OCI-LY3 (cell line): ENCODE results near the gene OR8G5.

Source experiments
- H2AFZ ChIP-seq: fragments of 200-600, 300-600 bp; shearing (Covaris generic); 2 replicates; pipeline ENCODE4 v1.6.0; 2014; ENCODE audit warnings: antibody characterized with exemption, low read depth, low read length
- H3K27ac ChIP-seq: fragments of 200-600, 300-600 bp; sonication (generic); 2 replicates; pipeline ENCODE4 v1.5.1; 2014; ENCODE audit warnings: mild to moderate bottlenecking, low read length, moderate library complexity, mixed read lengths
- H3K27me3 ChIP-seq: fragments of 200-600, 300-600 bp; sonication (generic); 2 replicates; pipeline ENCODE4 v1.6.1; 2014; ENCODE audit warnings: low read depth, low read length, mixed read lengths
- H3K36me3 ChIP-seq: fragments of 200-600, 300-600 bp; sonication (generic); replicated peaks from 2 replicates; pipeline ENCODE3; 2014; ENCODE audit warnings: low read depth, low read length, mixed read lengths
- H3K4me1 ChIP-seq: fragments of 300-600, 200-600 bp; sonication (generic); 2 replicates; pipeline ENCODE4 v1.6.1; 2014; ENCODE audit warnings: low read length, mixed read lengths
- H3K4me2 ChIP-seq: fragments of 200-600, 300-600 bp; sonication (generic); 2 replicates; pipeline ENCODE4 v1.6.1; 2014; ENCODE audit warnings: low read length, mixed read lengths
- H3K4me3 ChIP-seq: fragments of 300-600, 200-600 bp; sonication (generic); 2 replicates; pipeline ENCODE4 v1.5.1; 2014; ENCODE audit warnings: antibody characterized with exemption, mild to moderate bottlenecking, low read length, moderate library complexity
- H3K79me2 ChIP-seq: fragments of 300-600, 200-600 bp; shearing (Covaris generic); 2 replicates; pipeline ENCODE4 v1.6.1; 2014; ENCODE audit warnings: mild to moderate bottlenecking, low read length, mixed read lengths
- H3K9ac ChIP-seq: fragments of 300-600, 200-600 bp; shearing (Covaris generic); 2 replicates; pipeline ENCODE4 v1.6.0; 2014; ENCODE audit warnings: mild to moderate bottlenecking, low read length, moderate library complexity
- H3K9me3 ChIP-seq: fragments of 200-600, 300-600 bp; shearing (Covaris generic); 2 replicates; pipeline ENCODE4 v1.6.1; 2014; ENCODE audit warnings: low read length, mixed read lengths; ENCODE audit not compliant: insufficient read depth
- H4K20me1 ChIP-seq: fragments of 200-600, 300-600 bp; sonication (generic); 2 replicates; pipeline ENCODE4 v1.6.1; 2016; ENCODE audit warnings: low read length, mixed read lengths; ENCODE audit not compliant: insufficient read depth
- CTCF ChIP-seq: fragments of 200-600, 300-600 bp; sonication (generic); IDR thresholded peaks from 2 replicates; pipeline ENCODE4 v1.5.1; 2014; ENCODE audit warnings: antibody characterized with exemption, low read length, low read depth
- EZH2phosphoT487 ChIP-seq: fragments of 200-600 bp; shearing (Covaris generic); IDR thresholded peaks from 2 replicates; pipeline ENCODE4 v1.6.1; 2018; ENCODE audit warnings: antibody characterized with exemption, mixed run types, low read depth

Gene OR8G5

GRCh38 chr11:124310721-124311120 lies 54.5 kb downstream of the OR8G5 start:
- Histone ChIP-seq H3K9me3 (no peaks in the 10 kb centered on the region), H3K27ac (no peak overlapping the region), H3K4me1 (peaks cover 6% of the 10 kb centered on the region), H4K20me1 (no peaks in the 10 kb centered on the region), H2AFZ (no peak overlapping the region), H3K9ac (no peak overlapping the region), H3K4me2 (no peak overlapping the region), H3K4me3 (no peak overlapping the region), H3K27me3 (peaks cover 13% of the 10 kb centered on the region; the same call in 1 of the 2 replicates), H3K79me2 (no peaks in the 10 kb centered on the region), H3K36me3 (no peaks in the 10 kb centered on the region)
- TF ChIP-seq CTCF (no peak), EZH2phosphoT487 (no peak)

- Histone ChIP-seq H3K27ac (no peak overlapping the region), H4K20me1 (no peaks in the 10 kb centered on the region), H2AFZ (no peak overlapping the region), H3K4me2 (no peak overlapping the region), H3K4me1 (peaks cover 6% of the 10 kb centered on the region), H3K27me3 (peaks cover 13% of the 10 kb centered on the region; the same call in 1 of the 2 replicates), H3K9me3 (no peaks in the 10 kb centered on the region), H3K4me3 (no peak overlapping the region), H3K36me3 (no peaks in the 10 kb centered on the region), H3K9ac (no peak overlapping the region), H3K79me2 (no peaks in the 10 kb centered on the region)
- no peak for TF ChIP-seq EZH2phosphoT487
- TF ChIP-seq CTCF = no peak
Observed at GRCh38 chr11:124311269-124311668, 55.1 kb downstream of the OR8G5 start.

GRCh38 chr11:124311670-124312069 lies 55.5 kb downstream of the OR8G5 start:
- Histone ChIP-seq H3K9me3 (no peaks in the 10 kb centered on the region), H2AFZ (no peak overlapping the region), H3K4me2 (no peak overlapping the region), H3K36me3 (no peaks in the 10 kb centered on the region), H3K4me1 (peaks cover 6% of the 10 kb centered on the region), H3K4me3 (no peak overlapping the region), H3K27ac (no peak overlapping the region), H3K9ac (no peak overlapping the region), H3K79me2 (no peaks in the 10 kb centered on the region), H3K27me3 (peaks cover 15% of the 10 kb centered on the region; the same call in 1 of the 2 replicates), H4K20me1 (no peaks in the 10 kb centered on the region)
- TF ChIP-seq CTCF = no peak
- no peak for TF ChIP-seq EZH2phosphoT487

- H3K4me1 ChIP-seq = peaks cover 6% of the 10 kb centered on the region
- H3K9ac ChIP-seq = no peak overlapping the region
- TF ChIP-seq CTCF (no peak), EZH2phosphoT487 (no peak)
- no peak overlapping the region for H3K4me3 ChIP-seq
- no peak overlapping the region for H3K4me2 ChIP-seq
- H3K79me2 ChIP-seq = no peaks in the 10 kb centered on the region
- H3K9me3 ChIP-seq = no peaks in the 10 kb centered on the region
- H4K20me1 ChIP-seq = no peaks in the 10 kb centered on the region
- no peak overlapping the region for H2AFZ ChIP-seq
- H3K36me3 ChIP-seq = no peaks in the 10 kb centered on the region
- no peak overlapping the region for H3K27ac ChIP-seq
- H3K27me3 ChIP-seq = peaks cover 22% of the 10 kb centered on the region
Observed at GRCh38 chr11:124313131-124313530, 57.0 kb downstream of the OR8G5 start.
